H1 (cell line): ENCODE results near the gene OS9. TPM values are rescaled to one million over a fixed set of nuclear protein-coding genes. Genes with fewer than 3 reads are reported as not detected.

ENCODE experiments used
- CTCF ChIA-PET: fragments of 300-600 bp; sonication (Branson Sonifier 250); formaldehyde crosslinking; loops from one replicate; lab custom pipeline; 2021; ENCODE audit not compliant: partially characterized antibody; lab: Charles Lee
- POLR2A ChIA-PET: fragments of 300-600 bp; sonication (Branson Sonifier 250); formaldehyde crosslinking; loops from one replicate; lab custom pipeline; 2021; ENCODE audit warnings: inconsistent platforms; ENCODE audit not compliant: partially characterized antibody; lab: Charles Lee
- DNase-seq, 2 experiments: peaks; one replicate each; pipeline versions ENCODE4 v3.0.0 to v3.0.0-alpha.2; 2010 to 2022; ENCODE audit warnings: low spot score in 2 of 2, low read depth in 1 of 2, mixed read lengths in 1 of 2
- FAIRE-seq: peaks from 2 replicates; lab custom pipeline; 2011; peaks lifted over from hg19 to GRCh38; lab: Jason Lieb, UNC
- H2AFZ ChIP-seq: 2 replicates; pipeline ENCODE4 v1.8.1; 2012; ENCODE audit warnings: low read length, inconsistent platforms
- H2AK5ac ChIP-seq: 2 replicates; pipeline ENCODE4 v1.6.1; 2013; ENCODE audit warnings: low read depth, low read length
- H2BK120ac ChIP-seq: replicated peaks from 2 replicates; pipeline ENCODE3; 2013; ENCODE audit warnings: low read depth, low read length, inconsistent platforms
- H2BK12ac ChIP-seq: 2 replicates; pipeline ENCODE4 v1.6.1; 2013; ENCODE audit warnings: low read depth, low read length
- H2BK15ac ChIP-seq: 2 replicates; pipeline ENCODE4 v1.6.1; 2013; ENCODE audit warnings: low read length
- H2BK20ac ChIP-seq: 2 replicates; pipeline ENCODE4 v1.6.1; 2013; ENCODE audit warnings: low read length
- H2BK5ac ChIP-seq: 2 replicates; pipeline ENCODE4 v1.6.1; 2013; ENCODE audit warnings: low read depth, low read length
- H3K14ac ChIP-seq: 2 replicates; pipeline ENCODE4 v1.6.1; 2013; ENCODE audit warnings: inconsistent platforms; ENCODE audit not compliant: insufficient read length
- H3K18ac ChIP-seq: 2 replicates; pipeline ENCODE4 v1.6.1; 2013; ENCODE audit warnings: low read length; ENCODE audit errors: extremely low read depth
- H3K23ac ChIP-seq: 2 replicates; pipeline ENCODE4 v1.6.1; 2013; ENCODE audit warnings: inconsistent platforms; ENCODE audit not compliant: insufficient read length
- H3K23me2 ChIP-seq: 2 replicates; pipeline ENCODE4 v1.6.1; 2013; ENCODE audit warnings: low read depth, low read length
- H3K27ac ChIP-seq: 2 replicates; pipeline ENCODE4 v1.6.1; 2011; ENCODE audit warnings: low read depth, low read length, inconsistent platforms
- H3K27me3 ChIP-seq, 4 experiments: replicated peaks in 1 of 4; 1 replicate in 1 of 4; 2 replicates in 3 of 4; pipeline versions ENCODE4 v1.6.1 to v1.8.1; 2011 to 2013; ENCODE audit warnings: low read length in 3 of 4, mild to moderate bottlenecking in 3 of 4, inconsistent platforms in 2 of 4, mixed read lengths in 2 of 4, moderate library complexity in 1 of 4; ENCODE audit not compliant: control insufficient read depth in 3 of 4, insufficient read depth in 3 of 4; ENCODE audit errors: extremely low read depth in 1 of 4
- H3K36me3 ChIP-seq, 4 experiments: 2 replicates each; pipeline versions ENCODE4 v1.6.1 to v1.8.1; 2011 to 2013; ENCODE audit warnings: mild to moderate bottlenecking in 4 of 4, low read length in 3 of 4, moderate library complexity in 2 of 4, control low read depth in 1 of 4, inconsistent platforms in 1 of 4; ENCODE audit not compliant: insufficient read depth in 4 of 4, control insufficient read depth in 2 of 4
- H3K4ac ChIP-seq: replicated peaks from 2 replicates; pipeline ENCODE3; 2013; ENCODE audit warnings: low read length, low read depth, mixed read lengths, inconsistent platforms; ENCODE audit not compliant: insufficient read length
- H3K4me1 ChIP-seq, 4 experiments: replicated peaks in 1 of 4; 1 replicate in 1 of 4; 2 replicates in 3 of 4; pipeline versions ENCODE4 v1.6.1 to v1.8.1; 2011 to 2013; ENCODE audit warnings: low read length in 3 of 4, inconsistent platforms in 2 of 4, mixed read lengths in 1 of 4; ENCODE audit not compliant: insufficient read depth in 4 of 4, control insufficient read depth in 3 of 4
- H3K4me2 ChIP-seq, 2 experiments: 2 replicates each; pipeline versions ENCODE4 v1.6.1 to v1.8.1; 2011 to 2013; ENCODE audit warnings: low read depth in 2 of 2, low read length in 2 of 2, control low read depth in 1 of 2, inconsistent platforms in 1 of 2, mild to moderate bottlenecking in 1 of 2; ENCODE audit not compliant: insufficient read depth in 1 of 2
- H3K4me3 ChIP-seq, 4 experiments: fragments of 200-600, 300-600 bp in 1 of 4; sonication (generic), shearing (Covaris generic), sonication (Bioruptor Twin) in 1 of 4; 2 replicates each; pipeline versions ENCODE4 v1.5.1 to v1.8.1; 2011 to 2016; ENCODE audit warnings: low read length in 4 of 4, low read depth in 3 of 4, control low read depth in 2 of 4, inconsistent platforms in 2 of 4, mild to moderate bottlenecking in 2 of 4, mixed read lengths in 1 of 4, moderate library complexity in 1 of 4; ENCODE audit not compliant: insufficient read depth in 2 of 4; ENCODE audit errors: extremely low read depth in 1 of 4
- H3K56ac ChIP-seq: replicated peaks from 2 replicates; pipeline ENCODE3; 2013; ENCODE audit warnings: low read depth, mild to moderate bottlenecking, mixed read lengths, low read length, inconsistent platforms; ENCODE audit not compliant: insufficient read length
- H3K79me1 ChIP-seq: 2 replicates; pipeline ENCODE4 v1.6.1; 2013; ENCODE audit warnings: low read depth, low read length, control low read depth
- H3K79me2 ChIP-seq, 2 experiments: 2 replicates each; pipeline versions ENCODE4 v1.6.1 to v1.8.1; 2012 to 2013; ENCODE audit warnings: low read length in 2 of 2, mild to moderate bottlenecking in 2 of 2, inconsistent platforms in 1 of 2; ENCODE audit not compliant: insufficient read depth in 2 of 2, control insufficient read depth in 1 of 2
- H3K9ac ChIP-seq, 4 experiments: replicated peaks in 1 of 4; 1 replicate in 1 of 4; 2 replicates in 3 of 4; pipeline versions ENCODE4 v1.6.1 to v1.8.1; 2011 to 2013; ENCODE audit warnings: low read depth in 3 of 4, low read length in 3 of 4, control low read depth in 2 of 4, mild to moderate bottlenecking in 2 of 4, moderate library complexity in 2 of 4, inconsistent platforms in 1 of 4; ENCODE audit errors: extremely low read depth in 1 of 4
- H3K9me3 ChIP-seq, 2 experiments: 2 replicates each; pipeline versions ENCODE4 v1.6.1 to v1.8.1; 2012 to 2013; ENCODE audit warnings: mild to moderate bottlenecking in 2 of 2, moderate library complexity in 2 of 2, control low read depth in 1 of 2, inconsistent platforms in 1 of 2, low read depth in 1 of 2, low read length in 1 of 2, mixed read lengths in 1 of 2; ENCODE audit not compliant: insufficient read depth in 2 of 2
- H4K20me1 ChIP-seq, 2 experiments: replicated peaks in 1 of 2; 2 replicates each; pipeline versions ENCODE3 to v1.8.1; 2011 to 2013; ENCODE audit warnings: inconsistent platforms in 2 of 2, low read length in 2 of 2, mild to moderate bottlenecking in 1 of 2; ENCODE audit not compliant: insufficient read depth in 2 of 2, control insufficient read depth in 1 of 2
- H4K5ac ChIP-seq: 2 replicates; pipeline ENCODE4 v1.6.1; 2013; ENCODE audit warnings: low read length, low read depth, mixed read lengths, inconsistent platforms; ENCODE audit not compliant: insufficient read length
- H4K8ac ChIP-seq: 2 replicates; pipeline ENCODE4 v1.8.0; 2013; ENCODE audit warnings: mild to moderate bottlenecking, moderate library complexity, low read length, inconsistent platforms; ENCODE audit not compliant: insufficient read depth; ENCODE audit errors: extremely low read depth
- H4K91ac ChIP-seq: replicated peaks from 2 replicates; pipeline ENCODE3; 2013; ENCODE audit warnings: low read length, mixed read lengths, inconsistent platforms; ENCODE audit not compliant: insufficient read length
- CEBPB ChIP-seq: IDR thresholded peaks from 2 replicates; pipeline ENCODE4 v1.6.1; 2012; ENCODE audit warnings: low read depth, low read length
- PHF8 ChIP-seq: fragments of 200-600 bp; sonication (generic); conservative IDR thresholded peaks from 2 replicates; pipeline ENCODE4 v1.7.1; 2012; ENCODE audit warnings: low read depth, mild to moderate bottlenecking, inconsistent platforms, low read length, moderate library complexity
- POLR2A ChIP-seq, 2 experiments: IDR thresholded peaks; 1 replicate in 1 of 2; 2 replicates in 1 of 2; pipeline ENCODE4 v1.6.1; 2011; ENCODE audit warnings: low read depth in 2 of 2, low read length in 2 of 2, mild to moderate bottlenecking in 2 of 2; ENCODE audit errors: control extremely low read depth in 1 of 2
- SIN3A ChIP-seq, 2 experiments: IDR thresholded peaks in 1 of 2; conservative IDR thresholded peaks in 1 of 2; 2 replicates each; pipeline ENCODE4 v1.6.1; 2011 to 2012; ENCODE audit warnings: low read length in 2 of 2, improper control_type of control experiment in 1 of 2, low read depth in 1 of 2, mild to moderate bottlenecking in 1 of 2
- SP1 ChIP-seq: IDR thresholded peaks from 2 replicates; pipeline ENCODE4 v1.6.1; 2011; ENCODE audit warnings: low read depth, low read length
- SUZ12 ChIP-seq: fragments of 200-600 bp; sonication (generic); IDR thresholded peaks from 2 replicates; pipeline ENCODE4 v1.6.1; 2012; ENCODE audit warnings: mild to moderate bottlenecking, inconsistent platforms, low read length, moderate library complexity, mixed read lengths
- ZNF274 ChIP-seq: IDR thresholded peaks from 2 replicates; pipeline ENCODE4 v1.7.0; 2012; ENCODE audit warnings: low read length, borderline replicate concordance; ENCODE audit errors: extremely low read depth
- WGBS, 2 experiments: shearing (Covaris generic) in 1 of 2; methylation state at CpG; one replicate each; pipeline versions ENCODE4 v1.1.6 to v1.1.7; 2013 to 2015; ENCODE audit warnings: low lambda C conversion rate in 2 of 2, mixed read lengths in 2 of 2, inconsistent platforms in 1 of 2, low coverage in 1 of 2, missing lambda C conversion rate in 1 of 2; ENCODE audit not compliant: insufficient replicate concordance in 2 of 2, insufficient coverage in 1 of 2, insufficient read length in 1 of 2; ENCODE audit errors: extremely low coverage in 1 of 2, missing lambda C conversion rate in 1 of 2; 5-methylcytosine and 5-hydroxymethylcytosine counted together
- long read RNA-seq, 2 experiments: library from RNA in 1 of 2; library from capped mRNA in 1 of 2; stranded (forward); transcript quantifications; one replicate each; pipeline ENCODE4 v2.0.0, GENCODE V29; 2021; ENCODE audit warnings: inconsistent platforms in 1 of 2
- polyA minus RNA-seq, 3 experiments: library from RNA; depleted of rRNA, polyadenylated mRNA; stranded (reverse); fragments of >200 nt; gene quantifications; 1 replicate in 2 of 3; 2 replicates in 1 of 3; pipeline ENCODE4 v1.2.3, GENCODE V29; 2011
- polyA plus RNA-seq, 7 experiments: library from polyadenylated mRNA; depleted of rRNA in 3 of 7; stranded (reverse) in 5 of 7; unstranded in 2 of 7; fragments of >200 nt in 5 of 7; fragments of 200-250 nt in 2 of 7; gene quantifications; 1 replicate in 5 of 7; 2 replicates in 1 of 7; 4 replicates in 1 of 7; pipeline versions ENCODE4 v1.2.1 to v1.2.3, GENCODE V29; 2011 to 2013; ENCODE audit warnings: missing spikeins in 2 of 7, mixed read lengths in 2 of 7
- total RNA-seq: library from RNA; stranded (reverse); fragmentation: NEBNext Ultra II Directional; extraction: Animal tissue kit (Norgen Biotek cat#: 25700); gene quantifications from 2 replicates; pipeline ENCODE4 v1.2.1, GENCODE V29; 2021

Gene OS9
- total RNA-seq (71.0 and 74.3 TPM in 2 replicates), polyA plus RNA-seq (2011; rRNA removed) (108 and 146 TPM in 2 replicates), polyA minus RNA-seq (2011; rRNA and poly(A)+ RNA removed) (122 and 125 TPM in 2 replicates)
- polyA plus RNA-seq (2011; cell fraction: cytosol; rRNA removed) = 136 TPM
- 161 TPM for polyA plus RNA-seq (2011; cell fraction: nucleus; rRNA removed)
- polyA plus RNA-seq (2012, experiment 1 of 2) = 71.8 to 99.5 TPM (median 93.9 TPM) in 4 replicates
- 64.5 TPM for polyA plus RNA-seq (2012, experiment 2 of 2)
- 94.5 TPM for polyA plus RNA-seq (2013, experiment 1 of 2)
- polyA plus RNA-seq (2013, experiment 2 of 2) = 96.9 TPM
- 40.7 TPM for polyA minus RNA-seq (2011; cell fraction: cytosol; rRNA and poly(A)+ RNA removed)
- polyA minus RNA-seq (2011; cell fraction: nucleus; rRNA and poly(A)+ RNA removed) = 34.4 TPM
- long read RNA-seq, experiment 1, transcript OS9-208 (2 exons, 1,028 nt) = major isoform, 9 of 48 reads
- long read RNA-seq, experiment 1, partial matches to known transcripts = 37 of 48 reads
- long read RNA-seq, experiment 1, other reads (novel, unspliced or antisense) = 1 of 48 reads
- long read RNA-seq, experiment 2, transcript OS9-201 (14 exons, 2,505 nt) = minor isoform, 6 of 72 reads
- long read RNA-seq, experiment 2, transcript OS9-220 (14 exons, 2,135 nt) = major isoform, 14 of 72 reads
- long read RNA-seq, experiment 2, transcript OS9-202 (15 exons, 2,691 nt) = minor isoform, 10 of 72 reads
- long read RNA-seq, experiment 2, partial matches to known transcripts = 27 of 72 reads
- long read RNA-seq, experiment 2, other reads (novel, unspliced or antisense) = 9 of 72 reads

GRCh38 chr12:57693659-57694458, at the start of gene OS9:
Gene OS9, plus strand, starts transcription at chr12:57694132. Its CDS starts 30 bp downstream, at chr12:57694162.
- Histone ChIP-seq H3K79me2 (no peaks in the 10 kb centered on the region), H3K9me3 (no peaks in the 10 kb centered on the region), H4K5ac (no peak within 1 kb of the TSS), H3K4ac (no peak within 1 kb of the TSS), H4K8ac (peak within 1 kb of the TSS; percentile 97), H2BK5ac (peak within 1 kb of the TSS; percentile 79), H3K14ac (no peak within 1 kb of the TSS), H3K27me3 (no peaks in the 10 kb centered on the region), H3K56ac (no peak within 1 kb of the TSS), H3K23ac (no peak within 1 kb of the TSS), H3K4me2 (peak within 1 kb of the TSS; percentile 66 to 78), H2BK15ac (no peak within 1 kb of the TSS), H3K79me1 (no peaks in the 10 kb centered on the region), H4K91ac (peak within 1 kb of the TSS; percentile 64), H3K18ac (0 out of 2 replicates have a peak within 1 kb of the TSS, but pooled peaks have one; percentile 48), H3K36me3 (peaks cover 0 to 4% (median 2%) of the 10 kb centered on the region in 4 experiments; a peak in 4 of 8 replicates), H2AFZ (peak within 1 kb of the TSS; percentile 98), H3K27ac (peak within 1 kb of the TSS; percentile 64; the same call in 1 of the 2 replicates), H3K4me1 (peaks cover 0 to 5% (median 1%) of the 10 kb centered on the region in 4 experiments; a peak in 1 of 7 replicates), H3K9ac (peak within 1 kb of the TSS; percentile 71 to 89 (median 72)), H2AK5ac (no peak within 1 kb of the TSS), H4K20me1 (no peaks in the 10 kb centered on the region), H2BK20ac (no peak within 1 kb of the TSS), H3K23me2 (peaks cover 4% of the 10 kb centered on the region; the same call in 1 of the 2 replicates), H3K4me3 (peak within 1 kb of the TSS; percentile 66 to 99 (median 91)), H2BK12ac (0 out of 2 replicates have a peak within 1 kb of the TSS, but pooled peaks have one; percentile 32), H2BK120ac (no peak within 1 kb of the TSS)
- 2% methylated on average over 45 of the region's 45 CpGs; no CpG with 5 or more reads in 1 of the 2 experiments for WGBS, 2 experiments
- CTCF ChIA-PET = interaction anchor here (0.6 to 3.5 kb wide), 34 partner anchors 9 to 126 kb away, joined by 3 to 19 read pairs (median 5); partner anchors contain the start of genes EEF1AKMT3 and METTL1
- POLR2A ChIA-PET = interaction anchor here (0.7 to 2.1 kb wide), 10 partner anchors 9 to 174 kb away, joined by 3 to 11 read pairs (median 3); partner anchors contain the start of genes AGAP2, DDIT3 and TSPAN31
- DNase-seq (peak; percentile 85 to 97), FAIRE-seq (peak; percentile 99)
- TF ChIP-seq SUZ12 (no peak), SIN3A (conservative IDR thresholded peaks at IDR 0.05 in 1 of 2, IDR thresholded peaks at IDR 0.05 in 1 of 2; ENCODE audit: low read depth in 1 of 2, low read length in 2 of 2) (peak; percentile 82 to 87; a peak in 3 of 4 replicates), POLR2A (IDR thresholded peaks at IDR 0.05; ENCODE audit: control extremely low read depth in 1 of 2, low read depth in 2 of 2, low read length in 2 of 2) (peak; percentile 80 to 94), CEBPB (0 out of 2 replicates have a peak, but pooled peaks have one; percentile 12), SP1 (peak; percentile 96), PHF8 (peak; percentile 92), ZNF274 (no peak)
